ENCODE results near the gene ZNF516. TPM values are rescaled to one million over a fixed set of nuclear protein-coding genes. Genes with fewer than 3 reads are reported as not detected.

The ZNF516 gene
- total RNA-seq, 4 donors from 2014 or later = 20.5 to 55.4 (median 22.4) TPM

- no peak overlapping the region for H3K4me3 ChIP-seq
- TF ChIP-seq EP300 (IDR thresholded peaks at IDR 0.05) (no peak), CTCF (IDR thresholded peaks at IDR 0.05) (no peak), POLR2AphosphoS5 (IDR thresholded peaks at IDR 0.05) (no peak), POLR2A (IDR thresholded peaks at IDR 0.05) (no peak)
- H3K27me3 ChIP-seq = no peaks in the 10 kb centered on the region
- WGBS = 7% methylated on average over 1 of the region's 1 CpG
- peaks cover 32% of the 10 kb centered on the region for H3K36me3 ChIP-seq
- no peaks in the 10 kb centered on the region for H3K9me3 ChIP-seq
- peaks cover under 1% of the 10 kb centered on the region for H3K4me1 ChIP-seq
- no peak for DNase-seq (ENCODE audit: low spot score in 2 of 2)
- H3K27ac ChIP-seq = no peak overlapping the region
Observed at GRCh38 chr18:76354348-76354747, 140.7 kb downstream of the ZNF516 start.

- TF ChIP-seq POLR2AphosphoS5 (IDR thresholded peaks at IDR 0.05) (no peak), CTCF (IDR thresholded peaks at IDR 0.05) (no peak), POLR2A (IDR thresholded peaks at IDR 0.05) (no peak), EP300 (IDR thresholded peaks at IDR 0.05) (no peak)
- Histone ChIP-seq H3K27ac (no peak overlapping the region), H3K36me3 (peaks cover 23% of the 10 kb centered on the region), H3K4me3 (no peak overlapping the region), H3K27me3 (no peaks in the 10 kb centered on the region), H3K4me1 (peaks cover 9% of the 10 kb centered on the region), H3K9me3 (no peaks in the 10 kb centered on the region)
- no peak for DNase-seq (ENCODE audit: low spot score in 2 of 2)
- 92% methylated on average over 3 of the region's 3 CpGs for WGBS
Observed at GRCh38 chr18:76353500-76353899, 141.5 kb downstream of the ZNF516 start.

- H3K27me3 ChIP-seq = no peaks in the 10 kb centered on the region
- no peak overlapping the region for H3K27ac ChIP-seq
- WGBS = 90% methylated on average over 7 of the region's 7 CpGs
- DNase-seq (ENCODE audit: low spot score in 2 of 2) = no peak
- H3K4me3 ChIP-seq = no peak overlapping the region
- no peak for TF ChIP-seq POLR2AphosphoS5 (IDR thresholded peaks at IDR 0.05)
- TF ChIP-seq CTCF (IDR thresholded peaks at IDR 0.05) = no peak
- TF ChIP-seq POLR2A (IDR thresholded peaks at IDR 0.05) = no peak
- TF ChIP-seq EP300 (IDR thresholded peaks at IDR 0.05) = no peak
- peaks cover 19% of the 10 kb centered on the region for H3K36me3 ChIP-seq
- peaks cover 11% of the 10 kb centered on the region for H3K4me1 ChIP-seq
- no peaks in the 10 kb centered on the region for H3K9me3 ChIP-seq
Observed at GRCh38 chr18:76353046-76353445, 142.0 kb downstream of the ZNF516 start.

GRCh38 chr18:76351961-76352581, 143.0 kb downstream of the ZNF516 start:
- peak in 1 of 2 donors; percentile 86 for DNase-seq (ENCODE audit: low spot score in 2 of 2)
- TF ChIP-seq CTCF (IDR thresholded peaks at IDR 0.05) (no peak), POLR2AphosphoS5 (IDR thresholded peaks at IDR 0.05) (no peak), EP300 (IDR thresholded peaks at IDR 0.05) (no peak), POLR2A (IDR thresholded peaks at IDR 0.05) (no peak)
- Histone ChIP-seq H3K9me3 (no peaks in the 10 kb centered on the region), H3K4me1 (peaks cover 11% of the 10 kb centered on the region), H3K4me3 (no peak overlapping the region), H3K27me3 (no peaks in the 10 kb centered on the region), H3K36me3 (peaks cover 10% of the 10 kb centered on the region), H3K27ac (no peak overlapping the region)
- 50% methylated on average over 24 of the region's 24 CpGs for WGBS

- Histone ChIP-seq H3K4me1 (peaks cover 11% of the 10 kb centered on the region), H3K4me3 (no peak overlapping the region), H3K9me3 (no peaks in the 10 kb centered on the region), H3K27ac (no peak overlapping the region), H3K36me3 (no peaks in the 10 kb centered on the region), H3K27me3 (no peaks in the 10 kb centered on the region)
- no peak for DNase-seq (ENCODE audit: low spot score in 2 of 2)
- TF ChIP-seq POLR2A (IDR thresholded peaks at IDR 0.05) (no peak), EP300 (IDR thresholded peaks at IDR 0.05) (no peak), POLR2AphosphoS5 (IDR thresholded peaks at IDR 0.05) (no peak), CTCF (IDR thresholded peaks at IDR 0.05) (no peak)
- 79% methylated on average over 30 of the region's 54 CpGs for WGBS
Observed at GRCh38 chr18:76350134-76351025, 144.7 kb downstream of the ZNF516 start.
